Liver (tissue), 9 donors: Measurements from ENCODE around the gene PRKN. TPM values are rescaled to one million over a fixed set of nuclear protein-coding genes. Genes with fewer than 3 reads are reported as not detected.

ENCODE experiments used
- DNase-seq: peaks from one replicate; pipeline ENCODE4 v3.0.0-alpha.2; 2017; ENCODE audit warnings: low spot score
- H3K27ac ChIP-seq, 2 donors: one replicate each; pipeline ENCODE4 v1.7.0; 2013; ENCODE audit warnings: inconsistent platforms in 2 of 2, low read length in 2 of 2, control low read depth in 1 of 2, low read depth in 1 of 2, mild to moderate bottlenecking in 1 of 2
- H3K27me3 ChIP-seq, 4 donors: one replicate each; pipeline versions ENCODE4 v1.6.1 to v1.7.0; 2013; ENCODE audit warnings: low read length in 3 of 4, inconsistent platforms in 1 of 4, mild to moderate bottlenecking in 1 of 4, moderate library complexity in 1 of 4; ENCODE audit not compliant: control insufficient read depth in 4 of 4, insufficient read depth in 4 of 4
- H3K36me3 ChIP-seq, 4 donors: one replicate each; pipeline versions ENCODE4 v1.6.1 to v1.7.0; 2013; ENCODE audit warnings: low read length in 3 of 4, mild to moderate bottlenecking in 3 of 4, low read depth in 1 of 4, moderate library complexity in 1 of 4; ENCODE audit not compliant: control insufficient read depth in 4 of 4, insufficient read depth in 3 of 4
- H3K4me1 ChIP-seq, 4 donors: one replicate each; pipeline versions ENCODE4 v1.6.1 to v1.7.0; 2013; ENCODE audit warnings: low read length in 3 of 4, mild to moderate bottlenecking in 3 of 4, moderate library complexity in 1 of 4; ENCODE audit not compliant: control insufficient read depth in 4 of 4, insufficient read depth in 4 of 4
- H3K4me3 ChIP-seq, 3 donors: one replicate each; pipeline versions ENCODE4 v1.6.1 to v1.7.0; 2013; ENCODE audit warnings: low read length in 3 of 3, control low read depth in 1 of 3, low read depth in 1 of 3, mild to moderate bottlenecking in 1 of 3
- H3K9ac ChIP-seq, 2 donors: one replicate each; pipeline ENCODE4 v1.7.0; 2013; ENCODE audit warnings: low read length in 2 of 2, mild to moderate bottlenecking in 2 of 2, moderate library complexity in 2 of 2, control low read depth in 1 of 2, low read depth in 1 of 2
- H3K9me3 ChIP-seq, 4 donors: one replicate each; pipeline versions ENCODE4 v1.6.1 to v1.7.0; 2013; ENCODE audit warnings: low read length in 3 of 4; ENCODE audit not compliant: control insufficient read depth in 4 of 4
- ATF3 ChIP-seq: IDR thresholded peaks from 2 replicates; pipeline ENCODE4 v1.6.1; 2016; ENCODE audit warnings: antibody characterized with exemption
- EGR1 ChIP-seq, 2 donors: IDR thresholded peaks; 2 replicates each; pipeline ENCODE4 v1.6.1; 2016 to 2018; ENCODE audit warnings: antibody characterized with exemption in 2 of 2, low read depth in 2 of 2
- FOXA1 ChIP-seq: IDR thresholded peaks from 2 replicates; pipeline ENCODE4 v1.6.1; 2016; ENCODE audit warnings: antibody characterized with exemption
- GABPA ChIP-seq, 2 donors: IDR thresholded peaks in 1 of 2; conservative IDR thresholded peaks in 1 of 2; 2 replicates each; pipeline ENCODE4 v1.6.1; 2016; ENCODE audit warnings: antibody characterized with exemption in 2 of 2, mild to moderate bottlenecking in 1 of 2, moderate library complexity in 1 of 2
- HNF4A ChIP-seq, 2 donors: conservative IDR thresholded peaks; 2 replicates each; pipeline ENCODE4 v1.6.1; 2016; ENCODE audit warnings: antibody characterized with exemption in 2 of 2, mild to moderate bottlenecking in 2 of 2
- HNF4G ChIP-seq: IDR thresholded peaks from 2 replicates; pipeline ENCODE4 v1.6.1; 2016; ENCODE audit warnings: antibody characterized with exemption
- JUND ChIP-seq, 2 donors: IDR thresholded peaks; 2 replicates each; pipeline ENCODE4 v1.6.1; 2016; ENCODE audit warnings: antibody characterized with exemption in 2 of 2
- MAX ChIP-seq: IDR thresholded peaks from 2 replicates; pipeline ENCODE4 v1.6.1; 2016; ENCODE audit warnings: antibody characterized with exemption
- NR2F2 ChIP-seq: IDR thresholded peaks from 2 replicates; pipeline ENCODE4 v1.6.1; 2016; ENCODE audit warnings: antibody characterized with exemption
- RAD21 ChIP-seq, 2 donors: IDR thresholded peaks; 2 replicates each; pipeline ENCODE4 v1.6.1; 2016; ENCODE audit warnings: antibody characterized with exemption in 2 of 2, mild to moderate bottlenecking in 2 of 2
- TAF1 ChIP-seq: conservative IDR thresholded peaks from 2 replicates; pipeline ENCODE4 v1.6.1; 2016; ENCODE audit warnings: antibody characterized with exemption, mild to moderate bottlenecking
- YY1 ChIP-seq: IDR thresholded peaks from 2 replicates; pipeline ENCODE4 v1.6.1; 2016; ENCODE audit warnings: antibody characterized with exemption, mild to moderate bottlenecking
- ZBTB33 ChIP-seq: IDR thresholded peaks from 2 replicates; pipeline ENCODE4 v1.6.1; 2016; ENCODE audit warnings: antibody characterized with exemption
- WGBS: extraction: QIAGEN DNeasy Blood & Tissue Kit; methylation state at CpG from one replicate; pipeline ENCODE4 v1.1.7; 2013; 5-methylcytosine and 5-hydroxymethylcytosine counted together
- polyA plus RNA-seq, 2 donors: library from polyadenylated mRNA; stranded (reverse) in 1 of 2; unstranded in 1 of 2; fragments of 200-250 nt in 1 of 2; fragments of >200 nt in 1 of 2; fragmentation: Nextera tagmentation in 1 of 2; extraction: Ambion mirVana in 1 of 2; gene quantifications; one replicate each; pipeline versions ENCODE4 v1.2.1 to v1.2.3, GENCODE V29; 2013 to 2015
- total RNA-seq, 2 donors: library from RNA; depleted of rRNA; stranded (reverse); fragments of >200 nt; gene quantifications; one replicate each; pipeline ENCODE4 v1.2.3, GENCODE V29; 2014
- donor health status: healthy.
- donor health status: healthy.
- donor health status: healthy.
- donor health status: healthy.
- donor health status: healthy.

PRKN gene
- total and polyA plus RNA-seq, 4 donors: 0.47 to 4.1 (median 3.2) TPM

GRCh38 chr6:161668665-161669064 lies 1058.9 kb downstream of the PRKN start (continued):
- TF ChIP-seq NR2F2 (no peak), TAF1 (no peak), EGR1 (IDR thresholded peaks at IDR 0.05; ENCODE audit: low read depth in 2 of 2) (no peak), GABPA (IDR thresholded peaks at IDR 0.05 in 1 of 2, conservative IDR thresholded peaks at IDR 0.05 in 1 of 2) (no peak), RAD21 (IDR thresholded peaks at IDR 0.05) (no peak), ATF3 (no peak), JUND (IDR thresholded peaks at IDR 0.05) (no peak), HNF4G (no peak)

- H3K9ac ChIP-seq: no peak overlapping the region
- WGBS: 93% methylated on average over 1 of the region's 1 CpG
- no peaks in the 10 kb centered on the region for H3K27me3 ChIP-seq
- TF ChIP-seq EGR1 (IDR thresholded peaks at IDR 0.05; ENCODE audit: low read depth in 2 of 2) (no peak), FOXA1 (no peak), NR2F2 (no peak), ATF3 (no peak), JUND (IDR thresholded peaks at IDR 0.05) (no peak)
- DNase-seq: no peak
- H3K4me1 ChIP-seq: no peaks in the 10 kb centered on the region
- H3K27ac ChIP-seq: no peak overlapping the region
- no peaks in the 10 kb centered on the region for H3K9me3 ChIP-seq
- H3K36me3 ChIP-seq: no peaks in the 10 kb centered on the region
- no peak overlapping the region for H3K4me3 ChIP-seq
These were observed 1059.6 kb downstream of the PRKN start for GRCh38 chr6:161667957-161668356.

- Histone ChIP-seq H3K9ac (no peak overlapping the region), H3K4me1 (no peaks in the 10 kb centered on the region), H3K36me3 (no peaks in the 10 kb centered on the region), H3K27me3 (no peaks in the 10 kb centered on the region), H3K27ac (no peak overlapping the region), H3K4me3 (no peak overlapping the region), H3K9me3 (no peaks in the 10 kb centered on the region)
- DNase-seq: no peak
- 98% methylated on average over 8 of the region's 8 CpGs for WGBS
- TF ChIP-seq MAX (no peak), FOXA1 (no peak), YY1 (no peak), HNF4A (conservative IDR thresholded peaks at IDR 0.05) (no peak), ATF3 (no peak), ZBTB33 (no peak), HNF4G (no peak), RAD21 (IDR thresholded peaks at IDR 0.05) (no peak)
These were observed 1063.9 kb downstream of the PRKN start for GRCh38 chr6:161663682-161664081.
